Endothelial cell of umbilical vein (primary cell): ENCODE measurements around the gene RAD9B.

Experiments
- CTCF ChIP-seq, 2 donors: IDR thresholded peaks; 1 replicate in 1 of 2; 2 replicates in 1 of 2; pipeline ENCODE4 v1.5.1; 2011; ENCODE audit warnings: low read length in 2 of 2, mild to moderate bottlenecking in 2 of 2, moderate library complexity in 2 of 2, control low read depth in 1 of 2, inconsistent platforms in 1 of 2, low read depth in 1 of 2; ENCODE audit not compliant: insufficient read depth in 1 of 2; ENCODE audit errors: extremely low read depth in 1 of 2
- EZH2 ChIP-seq: IDR thresholded peaks from 2 replicates; pipeline ENCODE4 v1.6.1; 2012; ENCODE audit warnings: borderline replicate concordance, low read depth, mild to moderate bottlenecking, moderate library complexity, low read length, inconsistent platforms; ENCODE audit not compliant: severe bottlenecking
- MAX ChIP-seq: IDR thresholded peaks from 2 replicates; pipeline ENCODE4 v1.6.1; 2011; ENCODE audit not compliant: insufficient read depth, insufficient read length
- POLR2A ChIP-seq: IDR thresholded peaks from 2 replicates; pipeline ENCODE4 v1.6.1; 2012; ENCODE audit warnings: low read depth, mild to moderate bottlenecking, control low read depth, low read length

- no peak for TF ChIP-seq POLR2A
- TF ChIP-seq EZH2: no peak
- no peak for TF ChIP-seq CTCF (IDR thresholded peaks at IDR 0.05; ENCODE audit: extremely low read depth in 1 of 2, insufficient read depth in 1 of 2, low read depth in 1 of 2, low read length in 2 of 2)
- no peak for TF ChIP-seq MAX
Measured at GRCh38 chr12:110465024-110465423, 37.1 kb upstream of the RAD9B start.
